Endothelial cell (in vitro differentiated cells): ENCODE measurements around the gene MYCL. TPM values are rescaled to one million over a fixed set of nuclear protein-coding genes. Genes with fewer than 3 reads are reported as not detected.

Source experiments
- DNase-seq: peaks from one replicate; pipeline ENCODE4 v3.0.0; 2021; ENCODE audit warnings: low spot score
- H3K27ac Mint-ChIP-seq: one replicate; pipeline ENCODE4 v1.8.0; 2021; ENCODE audit warnings: mixed read lengths, inconsistent platforms; ENCODE audit not compliant: unreplicated experiment
- H3K27me3 Mint-ChIP-seq: one replicate; pipeline ENCODE4 v1.8.0; 2021; ENCODE audit warnings: mild to moderate bottlenecking, moderate library complexity, mixed read lengths, inconsistent platforms; ENCODE audit not compliant: unreplicated experiment
- H3K36me3 Mint-ChIP-seq: one replicate; pipeline ENCODE4 v1.8.0; 2021; ENCODE audit warnings: mild to moderate bottlenecking, low read depth, mixed read lengths, inconsistent platforms; ENCODE audit not compliant: unreplicated experiment
- H3K4me1 Mint-ChIP-seq: one replicate; pipeline ENCODE4 v1.8.0; 2021; ENCODE audit warnings: mild to moderate bottlenecking, mixed read lengths, inconsistent platforms; ENCODE audit not compliant: unreplicated experiment
- H3K4me3 Mint-ChIP-seq: one replicate; pipeline ENCODE4 v1.8.0; 2021; ENCODE audit warnings: mild to moderate bottlenecking, mixed read lengths, inconsistent platforms; ENCODE audit not compliant: unreplicated experiment
- H3K9me3 Mint-ChIP-seq: one replicate; pipeline ENCODE4 v1.8.0; 2021; ENCODE audit warnings: mixed read lengths, inconsistent platforms; ENCODE audit not compliant: unreplicated experiment
- CTCF ChIP-seq: fragments of 200-600 bp; sonication (generic); IDR thresholded peaks from one replicate; pipeline ENCODE4 v1.5.0; 2021; ENCODE audit warnings: antibody characterized with exemption; ENCODE audit not compliant: unreplicated experiment
- total RNA-seq: library from RNA; stranded (reverse); fragmentation: NEBNext Ultra II Directional; extraction: Animal tissue kit (Norgen Biotek cat#: 25700); gene quantifications from one replicate; pipeline ENCODE4 v1.2.1, GENCODE V29; 2021; ENCODE audit not compliant: unreplicated experiment

The MYCL gene
- total RNA-seq, 1 donor from 2014 or later: 20.1 TPM

- Mint-ChIP-seq H3K9me3 (no peaks in the 10 kb centered on the region), H3K36me3 (peaks cover 1% of the 10 kb centered on the region), H3K27ac (no peak overlapping the region), H3K4me1 (peaks cover 6% of the 10 kb centered on the region), H3K27me3 (no peaks in the 10 kb centered on the region), H3K4me3 (no peak overlapping the region)
- no peak for TF ChIP-seq CTCF
- no peak for DNase-seq
These were observed 35.2 kb upstream of the MYCL start for GRCh38 chr1:39936724-39937491.

GRCh38 chr1:39933956-39934941 lies 32.5 kb upstream of the MYCL start:
- no peaks in the 10 kb centered on the region for H3K27me3 Mint-ChIP-seq
- H3K4me3 Mint-ChIP-seq: no peak overlapping the region
- TF ChIP-seq CTCF: no peak
- DNase-seq: no peak
- no peaks in the 10 kb centered on the region for H3K9me3 Mint-ChIP-seq
- H3K27ac Mint-ChIP-seq: no peak overlapping the region
- peaks cover 4% of the 10 kb centered on the region for H3K36me3 Mint-ChIP-seq
- peaks cover 6% of the 10 kb centered on the region for H3K4me1 Mint-ChIP-seq

- TF ChIP-seq CTCF: no peak
- no peaks in the 10 kb centered on the region for H3K9me3 Mint-ChIP-seq
- no peak overlapping the region for H3K4me3 Mint-ChIP-seq
- H3K4me1 Mint-ChIP-seq: no peaks in the 10 kb centered on the region
- H3K27me3 Mint-ChIP-seq: peaks cover 1% of the 10 kb centered on the region
- peaks cover 9% of the 10 kb centered on the region for H3K36me3 Mint-ChIP-seq
- no peak for DNase-seq
- H3K27ac Mint-ChIP-seq: no peak overlapping the region
These were observed 27.3 kb upstream of the MYCL start for GRCh38 chr1:39928809-39929587.

GRCh38 chr1:39927538-39927937 lies 25.8 kb upstream of the MYCL start:
- Mint-ChIP-seq H3K36me3 (peaks cover 9% of the 10 kb centered on the region), H3K4me3 (no peak overlapping the region), H3K27me3 (peaks cover 1% of the 10 kb centered on the region), H3K27ac (no peak overlapping the region), H3K9me3 (no peaks in the 10 kb centered on the region), H3K4me1 (peaks cover under 1% of the 10 kb centered on the region)
- no peak for TF ChIP-seq CTCF
- no peak for DNase-seq
